ENCODE measurements around the gene CFAP100.

The CFAP100 gene

DNA sequence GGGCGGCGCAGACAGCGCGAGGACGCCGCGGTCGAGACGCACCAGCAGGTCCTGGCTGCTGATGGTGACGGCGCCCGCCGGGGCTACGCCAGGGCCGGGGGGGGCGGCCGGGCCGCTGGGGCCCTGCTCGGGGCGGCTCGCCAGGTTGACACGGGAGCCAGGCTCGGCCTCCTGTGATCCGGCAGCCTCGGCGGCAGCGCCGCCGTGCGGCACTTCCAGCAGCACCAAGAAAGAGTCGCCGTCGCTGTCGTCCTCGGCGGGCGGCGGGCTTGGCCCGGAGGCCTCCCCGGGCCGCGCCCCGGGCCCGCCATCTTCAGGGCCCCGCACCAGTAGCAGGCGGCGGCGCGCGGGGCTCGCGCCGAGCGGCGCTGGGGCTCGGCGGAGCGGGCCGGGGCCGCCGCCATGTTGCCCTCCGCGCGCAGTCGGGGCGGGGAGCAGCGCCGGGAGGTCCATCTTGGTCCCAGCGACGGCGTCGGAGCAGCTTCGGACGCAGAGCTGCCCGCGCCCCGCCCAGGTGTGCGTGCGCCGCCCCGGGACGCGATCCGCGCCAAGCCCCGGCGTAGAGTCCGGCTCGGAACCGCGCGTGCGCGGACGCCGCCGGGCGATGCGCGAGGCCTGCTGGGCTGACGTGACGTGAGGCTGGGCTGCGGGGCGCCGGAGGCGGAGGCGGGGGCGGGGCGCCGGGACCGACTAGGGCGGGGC, 80.9 kb downstream of the CFAP100 start, which contains the start of gene ZXDC:
Gene ZXDC (minus strand): TSS at position 479 of the 702 bp plus-strand sequence. CDS start 26 bp downstream, at position 453.
- Histone ChIP-seq H3K4me1 (ENCODE audit: control insufficient read depth in 1 of 2, insufficient read depth in 1 of 2, low read depth in 1 of 2, low read length in 1 of 2) (peaks cover 47 to 50% of the 10 kb centered on the region in 2 experiments), H3K36me3 (peaks cover 9% of the 10 kb centered on the region), H3K27me3 (no peaks in the 10 kb centered on the region), H3K9me3 (no peaks in the 10 kb centered on the region), H3K27ac (peak within 1 kb of the TSS; percentile 96), H3K4me3 (ENCODE audit: low read depth in 1 of 2, low read length in 1 of 2) (peak within 1 kb of the TSS; percentile 80 to 82)
- TF ChIP-seq, protein P1, sequence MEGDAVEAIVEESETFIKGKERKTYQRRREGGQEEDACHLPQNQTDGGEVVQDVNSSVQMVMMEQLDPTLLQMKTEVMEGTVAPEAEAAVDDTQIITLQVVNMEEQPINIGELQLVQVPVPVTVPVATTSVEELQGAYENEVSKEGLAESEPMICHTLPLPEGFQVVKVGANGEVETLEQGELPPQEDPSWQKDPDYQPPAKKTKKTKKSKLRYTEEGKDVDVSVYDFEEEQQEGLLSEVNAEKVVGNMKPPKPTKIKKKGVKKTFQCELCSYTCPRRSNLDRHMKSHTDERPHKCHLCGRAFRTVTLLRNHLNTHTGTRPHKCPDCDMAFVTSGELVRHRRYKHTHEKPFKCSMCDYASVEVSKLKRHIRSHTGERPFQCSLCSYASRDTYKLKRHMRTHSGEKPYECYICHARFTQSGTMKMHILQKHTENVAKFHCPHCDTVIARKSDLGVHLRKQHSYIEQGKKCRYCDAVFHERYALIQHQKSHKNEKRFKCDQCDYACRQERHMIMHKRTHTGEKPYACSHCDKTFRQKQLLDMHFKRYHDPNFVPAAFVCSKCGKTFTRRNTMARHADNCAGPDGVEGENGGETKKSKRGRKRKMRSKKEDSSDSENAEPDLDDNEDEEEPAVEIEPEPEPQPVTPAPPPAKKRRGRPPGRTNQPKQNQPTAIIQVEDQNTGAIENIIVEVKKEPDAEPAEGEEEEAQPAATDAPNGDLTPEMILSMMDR (IDR thresholded peaks at IDR 0.05): peak; percentile 13

DNA sequence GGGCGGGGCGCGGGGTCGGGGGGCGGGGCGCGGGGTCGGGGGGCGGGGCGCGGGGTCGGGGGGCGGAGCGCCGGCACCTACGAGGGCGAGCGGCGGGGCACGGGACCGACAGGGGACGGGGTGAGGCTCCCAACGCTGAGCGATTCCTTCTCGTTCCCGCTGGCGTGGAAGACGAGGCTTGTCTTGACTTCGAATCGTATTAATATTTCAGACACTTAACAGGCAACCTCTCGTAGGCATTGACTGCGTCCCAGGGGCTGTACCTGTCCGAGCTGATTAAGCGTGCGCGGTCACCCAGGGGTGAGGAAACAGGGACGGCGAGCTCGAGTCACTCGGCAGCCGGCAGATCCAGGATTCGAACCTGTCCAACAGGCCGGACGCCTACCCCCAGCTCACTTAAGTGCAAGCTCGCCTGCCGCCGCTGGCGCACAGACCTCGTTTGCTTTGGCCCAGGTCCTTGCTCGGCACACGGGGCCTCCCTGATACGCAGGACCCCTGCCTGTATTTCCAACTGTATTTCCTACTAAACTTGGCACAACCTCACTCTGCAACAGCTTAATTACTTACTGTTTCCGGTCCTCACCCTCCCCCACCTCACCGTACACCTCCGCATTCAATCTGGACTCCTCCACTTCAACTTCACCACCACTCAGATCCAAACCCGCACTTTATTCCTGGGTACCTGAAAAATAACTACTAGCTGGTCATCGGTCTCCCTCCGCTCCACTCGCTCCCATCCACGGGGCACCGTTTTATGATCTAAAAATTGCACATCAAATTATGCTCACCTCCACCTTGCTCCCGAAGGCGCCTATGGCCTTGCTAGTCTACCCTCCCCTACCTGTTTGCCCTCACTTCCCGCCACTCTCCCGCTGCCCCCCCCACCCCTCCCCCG, 81.7 kb downstream of the CFAP100 start:
- TF ChIP-seq, protein P1 (IDR thresholded peaks at IDR 0.05): no peak
- H3K4me1 ChIP-seq (ENCODE audit: control insufficient read depth in 1 of 2, insufficient read depth in 1 of 2, low read depth in 1 of 2, low read length in 1 of 2): peaks cover 43 to 46% of the 10 kb centered on the region in 2 experiments
- no peaks in the 10 kb centered on the region for H3K9me3 ChIP-seq
- no peaks in the 10 kb centered on the region for H3K27me3 ChIP-seq
- peak overlapping the region; percentile 74 to 82 for H3K4me3 ChIP-seq (ENCODE audit: low read depth in 1 of 2, low read length in 1 of 2)
- H3K36me3 ChIP-seq: peaks cover under 1% of the 10 kb centered on the region
- H3K27ac ChIP-seq: peak overlapping the region; percentile 96

DNA sequence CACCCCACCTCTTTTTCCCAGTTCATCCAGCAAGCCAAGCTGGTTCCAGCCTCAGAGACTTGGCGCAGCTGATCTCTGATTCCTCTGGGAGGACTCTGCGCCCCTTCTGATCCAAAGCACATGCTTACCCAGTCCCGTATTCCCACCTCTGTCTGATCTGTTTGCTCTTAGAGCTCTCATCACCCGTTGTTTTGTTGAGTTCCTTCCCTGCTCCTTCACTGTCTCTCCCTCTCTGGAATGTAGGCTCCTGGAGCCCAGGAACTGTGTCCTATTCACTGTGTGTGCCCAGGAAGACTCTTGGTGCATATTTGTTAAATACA, 82.3 kb downstream of the CFAP100 start:
- TF ChIP-seq, protein P1 (IDR thresholded peaks at IDR 0.05): no peak
- Histone ChIP-seq H3K4me3 (ENCODE audit: low read depth in 1 of 2, low read length in 1 of 2) (peak overlapping the region in 1 of 2 experiments; percentile 82), H3K9me3 (no peaks in the 10 kb centered on the region), H3K27ac (no peak overlapping the region), H3K27me3 (no peaks in the 10 kb centered on the region), H3K36me3 (no peaks in the 10 kb centered on the region), H3K4me1 (ENCODE audit: control insufficient read depth in 1 of 2, insufficient read depth in 1 of 2, low read depth in 1 of 2, low read length in 1 of 2) (peaks cover 37 to 40% of the 10 kb centered on the region in 2 experiments)

DNA sequence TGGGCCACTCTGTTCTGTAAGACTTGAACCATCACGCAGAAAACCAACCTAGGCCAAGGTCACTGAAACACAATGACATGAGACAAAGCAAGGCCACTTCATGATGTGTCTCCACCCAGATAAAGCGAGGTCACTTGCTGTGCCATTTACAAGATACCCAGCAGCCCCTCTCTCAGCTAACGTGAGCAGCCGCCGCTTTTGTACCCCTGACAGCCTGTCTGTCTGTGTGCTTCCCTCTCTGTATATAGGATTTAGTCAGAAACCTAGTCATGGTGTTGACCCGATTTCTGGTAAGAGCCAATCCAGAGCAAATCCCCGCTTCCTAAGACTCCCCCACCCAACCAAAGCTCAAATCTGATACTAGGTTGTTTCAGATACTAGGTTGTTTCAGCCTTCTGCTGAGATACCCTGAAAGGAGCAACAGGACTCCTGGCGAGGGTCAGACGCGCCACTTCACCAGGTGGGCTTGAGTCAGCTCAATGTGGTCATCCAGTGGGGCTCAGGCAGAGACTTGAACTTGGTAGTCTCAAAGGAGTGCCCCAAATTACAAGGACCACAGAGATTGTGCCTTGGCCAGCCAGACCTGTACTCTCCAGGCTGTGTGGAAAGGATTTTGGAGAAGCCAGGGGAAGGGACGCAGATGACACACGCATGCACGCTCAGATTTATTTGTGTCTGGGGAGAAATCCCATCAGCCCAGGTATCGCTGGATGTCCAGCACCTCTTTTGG, 84.0 kb downstream of the CFAP100 start:
- Histone ChIP-seq H3K9me3 (no peaks in the 10 kb centered on the region), H3K4me3 (ENCODE audit: low read depth in 1 of 2, low read length in 1 of 2) (no peak overlapping the region), H3K27me3 (no peaks in the 10 kb centered on the region), H3K4me1 (ENCODE audit: control insufficient read depth in 1 of 2, insufficient read depth in 1 of 2, low read depth in 1 of 2, low read length in 1 of 2) (peaks cover 24 to 29% of the 10 kb centered on the region in 2 experiments), H3K36me3 (no peaks in the 10 kb centered on the region), H3K27ac (no peak overlapping the region)
- TF ChIP-seq, protein P1 (IDR thresholded peaks at IDR 0.05): no peak

DNA sequence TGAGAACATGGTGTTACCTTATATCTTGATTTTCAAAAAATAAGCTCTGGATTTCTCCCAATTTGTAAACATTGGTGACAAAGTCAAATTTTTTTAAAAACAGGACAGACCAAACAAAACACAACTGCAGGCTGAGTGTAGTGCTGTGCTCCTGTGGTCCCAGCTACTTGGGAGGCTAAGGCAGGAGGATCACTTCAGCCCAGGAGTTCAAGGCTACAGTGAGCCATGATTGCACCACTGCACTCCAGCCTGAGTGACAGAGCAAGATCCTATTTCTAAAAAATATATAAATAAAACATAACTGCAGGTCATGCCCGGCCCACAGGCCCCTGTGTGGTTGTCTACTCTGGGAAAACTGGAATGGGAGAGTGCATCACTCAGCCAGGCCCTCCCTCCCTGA, 84.9 kb downstream of the CFAP100 start:
- no peaks in the 10 kb centered on the region for H3K27me3 ChIP-seq
- no peak overlapping the region for H3K27ac ChIP-seq
- no peaks in the 10 kb centered on the region for H3K9me3 ChIP-seq
- no peak overlapping the region for H3K4me3 ChIP-seq (ENCODE audit: low read depth in 1 of 2, low read length in 1 of 2)
- TF ChIP-seq, protein P1 (IDR thresholded peaks at IDR 0.05): no peak
- peaks cover 24 to 29% of the 10 kb centered on the region in 2 experiments for H3K4me1 ChIP-seq (ENCODE audit: control insufficient read depth in 1 of 2, insufficient read depth in 1 of 2, low read depth in 1 of 2, low read length in 1 of 2)
- no peaks in the 10 kb centered on the region for H3K36me3 ChIP-seq
